GM21717 (cell line): Measurements from ENCODE around the gene AGTPBP1.

Source experiments
- ATAC-seq: cut with Tn5 transposase; IDR thresholded peaks from one replicate; pipeline ENCODE4 v1.9.1; 2021; ENCODE audit warnings: mild to moderate bottlenecking, moderate library complexity; ENCODE audit not compliant: unreplicated experiment

Gene AGTPBP1

GRCh38 chr9:85502815-85503655 is 238.7 kb downstream of the AGTPBP1 start:
- no peak for ATAC-seq

- no peak for ATAC-seq
Observed at GRCh38 chr9:85501882-85502281, 239.9 kb downstream of the AGTPBP1 start.

GRCh38 chr9:85501456-85501855 is 240.3 kb downstream of the AGTPBP1 start:
- ATAC-seq = no peak
